ENCODE results near the gene CD99L2.
A peak's percentile ranks its signal among the peaks of the same experiment; 100 is the strongest.

Gene CD99L2

DNA sequence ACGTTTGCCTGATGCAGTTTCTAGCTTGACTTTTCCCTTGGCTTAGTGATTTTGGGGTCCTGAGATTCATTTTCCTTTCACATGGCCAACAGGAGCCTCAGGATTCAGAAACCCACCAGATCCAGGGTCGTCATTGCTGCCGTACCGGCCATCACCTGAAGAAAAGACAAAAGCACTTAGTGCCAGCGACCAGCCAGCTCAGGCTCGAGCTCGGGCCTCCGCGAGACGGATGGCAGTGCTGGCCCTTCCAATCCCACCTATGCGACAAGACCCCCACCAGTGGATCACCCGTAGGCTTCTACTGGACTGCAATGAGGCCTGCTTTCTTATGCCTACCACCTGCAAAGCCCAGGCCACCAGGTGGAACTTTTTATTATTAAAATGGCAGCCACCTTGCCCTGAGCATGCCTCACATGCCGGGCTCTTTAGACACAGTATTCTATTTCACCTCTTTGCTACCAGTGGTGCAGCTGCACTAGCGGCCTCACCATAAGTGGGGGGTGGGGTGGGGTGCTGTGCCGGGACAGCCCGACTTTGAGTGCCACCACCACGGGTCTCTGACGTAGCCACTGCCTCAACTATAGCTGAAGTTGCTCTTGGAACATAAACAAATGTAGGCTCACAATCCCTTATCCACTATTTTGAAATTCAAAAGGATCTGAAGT is 121.0 kb downstream of the CD99L2 start:
- DNase-seq: no peak

DNA sequence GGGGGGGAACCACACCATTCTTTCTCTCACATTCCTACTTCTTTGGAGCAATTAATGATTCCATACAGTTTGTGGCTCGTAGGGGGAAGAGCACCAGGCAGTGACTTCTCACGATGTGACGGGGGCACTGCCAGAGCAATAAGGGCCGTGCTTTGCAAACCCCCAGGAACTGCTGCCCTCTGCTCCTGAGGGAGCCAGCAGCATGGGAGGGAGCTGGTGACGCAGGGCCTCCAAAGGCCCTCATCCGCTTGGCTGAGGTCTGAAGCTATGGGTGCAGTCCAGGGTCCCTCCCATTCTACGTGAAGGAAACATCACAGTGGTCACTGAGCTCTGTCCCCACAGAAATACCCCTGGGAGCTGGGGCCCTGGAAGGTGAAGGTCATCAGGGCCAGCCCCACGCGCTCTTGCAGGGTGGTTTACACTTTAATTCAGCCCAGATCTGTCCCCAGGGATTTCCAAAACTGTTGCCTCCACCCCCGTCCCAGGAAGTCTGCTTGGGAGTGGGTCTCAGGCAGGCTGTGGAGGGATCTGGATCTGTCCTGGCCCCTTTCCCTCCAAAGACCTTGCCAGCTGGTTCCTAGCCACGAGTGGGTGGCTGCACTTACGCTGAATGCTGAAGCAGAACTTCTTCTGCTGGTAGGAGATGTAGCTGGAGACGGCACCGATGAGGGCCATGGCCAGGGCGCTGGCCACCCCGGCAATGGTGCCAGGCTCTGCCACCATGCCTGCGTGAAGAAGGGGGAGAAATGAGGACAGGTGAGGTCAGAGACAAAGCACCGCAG is 122.7 kb downstream of the CD99L2 start:
- DNase-seq: no peak

GRCh38 chrX:150774798-150775568 is 123.5 kb downstream of the CD99L2 start:
- no peak for DNase-seq

- no peak for DNase-seq
Observed at GRCh38 chrX:150773634-150774033, 124.8 kb downstream of the CD99L2 start.

GRCh38 chrX:150773117-150773516 is 125.4 kb downstream of the CD99L2 start:
- no peak for DNase-seq

DNA sequence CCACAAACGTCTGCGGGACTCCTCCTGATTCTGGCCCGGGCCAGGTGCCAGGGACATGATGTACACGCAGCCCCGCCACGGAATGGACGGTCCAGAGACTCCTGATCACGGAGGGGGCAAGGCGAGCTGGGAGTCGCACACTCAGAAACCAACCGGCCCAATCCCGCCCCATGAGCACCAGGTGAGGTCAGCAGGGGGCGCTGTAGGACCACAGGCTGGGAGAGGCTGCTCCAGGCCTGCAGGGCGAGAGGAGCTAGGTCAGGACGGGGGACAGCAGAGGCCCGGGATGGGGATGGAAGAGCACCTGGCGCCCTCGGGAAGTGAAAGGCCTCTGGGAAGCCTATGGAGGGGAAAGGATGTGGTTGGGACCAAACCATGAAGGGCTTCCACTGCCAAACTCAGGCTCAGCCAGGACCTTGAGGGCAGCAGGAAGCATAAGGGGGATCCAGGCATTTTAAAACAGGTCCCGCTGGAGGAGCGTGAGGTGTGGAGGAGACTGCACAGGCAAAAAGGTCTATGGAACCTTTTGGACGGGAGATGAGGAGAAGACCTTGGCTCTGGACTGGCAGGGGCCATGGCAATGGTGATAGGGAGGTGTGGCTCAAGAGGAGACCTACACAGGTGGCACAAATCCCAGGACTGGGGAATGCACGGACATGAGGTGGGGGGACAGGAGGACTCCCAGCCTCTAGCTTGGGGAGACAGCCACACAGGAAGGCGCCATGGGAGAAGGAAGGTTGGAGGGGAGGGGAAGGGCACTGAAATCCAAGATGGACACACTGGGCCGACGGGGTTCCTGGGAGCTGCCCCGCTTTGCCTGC is 126.1 kb downstream of the CD99L2 start:
- DNase-seq: peak; percentile 81

- DNase-seq: no peak
Observed at GRCh38 chrX:150771116-150771515, 127.4 kb downstream of the CD99L2 start.

DNA sequence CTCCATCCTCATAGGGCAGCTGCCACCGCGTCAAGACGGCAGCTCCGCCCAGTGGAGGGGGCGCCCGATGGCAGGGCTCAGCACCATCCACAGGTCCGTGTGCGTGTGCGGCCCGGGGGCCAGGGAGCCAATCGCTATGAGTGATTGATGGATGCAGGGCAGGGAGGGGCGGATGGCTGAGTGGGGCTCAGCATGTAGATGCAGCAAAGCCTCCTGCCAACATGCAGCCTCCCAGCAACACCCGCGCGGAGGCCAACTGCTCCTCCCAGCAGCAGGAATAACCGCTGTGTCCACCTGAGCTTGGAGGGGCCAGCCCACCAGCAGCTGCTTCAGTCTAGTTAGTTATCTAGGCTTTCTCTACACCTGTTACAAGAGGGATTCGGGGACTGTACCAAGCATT is 127.8 kb downstream of the CD99L2 start:
- DNase-seq: no peak

DNA sequence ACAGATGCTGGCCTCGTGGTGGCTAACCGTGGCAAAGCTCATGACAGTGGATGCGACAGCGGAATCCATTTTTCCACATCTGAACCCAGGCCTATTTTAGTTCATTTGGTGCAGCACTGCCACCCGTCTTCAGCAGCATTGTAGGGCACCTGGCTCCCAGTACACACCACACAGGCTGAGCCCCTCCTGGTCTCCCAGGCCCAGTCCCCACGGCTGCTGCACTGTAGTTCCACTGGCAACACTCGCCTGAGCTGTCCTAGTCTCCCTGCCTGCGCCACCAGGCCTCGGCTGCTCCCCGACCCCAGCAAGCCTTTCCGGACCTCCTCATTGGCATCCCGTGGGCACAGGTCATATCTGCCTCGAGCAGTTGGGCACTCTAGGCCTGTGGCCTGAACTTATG is 129.1 kb downstream of the CD99L2 start:
- DNase-seq: no peak

DNA sequence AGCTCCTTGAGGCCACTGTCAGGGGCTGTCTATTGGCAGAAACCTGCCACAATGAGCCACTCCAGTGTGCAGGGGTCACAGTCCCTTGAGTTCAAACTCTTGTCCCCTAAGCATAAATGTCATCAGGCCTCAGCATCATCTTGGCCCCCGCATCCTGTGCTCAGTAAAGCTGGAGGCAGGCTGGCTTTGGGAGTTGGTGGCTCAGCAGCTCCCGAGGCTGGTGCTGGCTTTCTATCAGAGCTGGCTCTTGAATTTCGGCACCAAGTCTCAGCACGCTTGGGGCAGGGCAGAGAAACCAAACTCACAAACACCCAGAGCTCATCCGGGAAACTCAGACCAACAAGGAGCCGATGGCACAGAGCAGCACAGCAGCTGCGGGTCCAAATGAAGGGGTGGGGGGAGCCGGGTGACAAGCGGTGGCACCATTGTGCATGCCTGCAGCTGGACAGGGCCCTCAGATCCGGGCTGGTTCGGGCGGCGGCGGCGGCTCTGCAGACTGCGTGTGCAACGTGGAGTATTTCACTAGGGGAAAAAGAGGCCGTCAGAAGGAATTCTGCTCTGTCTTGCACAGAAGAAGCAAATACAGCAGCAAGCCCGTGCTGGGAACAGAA is 129.8 kb downstream of the CD99L2 start:
- DNase-seq: no peak

DNA sequence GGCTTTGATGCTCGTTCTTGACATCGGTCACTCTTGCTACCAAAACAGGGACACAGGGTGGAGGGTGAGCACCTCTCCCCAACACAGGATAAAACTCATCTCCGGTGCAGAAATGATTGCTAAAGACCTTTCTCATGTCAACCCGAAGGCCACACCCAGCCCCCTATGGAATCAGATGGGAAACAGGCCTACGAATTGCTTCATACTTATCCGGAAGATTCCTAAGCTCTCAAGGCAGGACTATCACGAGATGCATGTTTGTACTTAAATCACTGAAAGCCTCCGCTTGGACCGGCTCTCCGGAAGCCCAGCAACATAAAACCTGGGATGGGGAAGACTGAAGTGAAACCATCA is 130.4 kb downstream of the CD99L2 start:
- DNase-seq: no peak

DNA sequence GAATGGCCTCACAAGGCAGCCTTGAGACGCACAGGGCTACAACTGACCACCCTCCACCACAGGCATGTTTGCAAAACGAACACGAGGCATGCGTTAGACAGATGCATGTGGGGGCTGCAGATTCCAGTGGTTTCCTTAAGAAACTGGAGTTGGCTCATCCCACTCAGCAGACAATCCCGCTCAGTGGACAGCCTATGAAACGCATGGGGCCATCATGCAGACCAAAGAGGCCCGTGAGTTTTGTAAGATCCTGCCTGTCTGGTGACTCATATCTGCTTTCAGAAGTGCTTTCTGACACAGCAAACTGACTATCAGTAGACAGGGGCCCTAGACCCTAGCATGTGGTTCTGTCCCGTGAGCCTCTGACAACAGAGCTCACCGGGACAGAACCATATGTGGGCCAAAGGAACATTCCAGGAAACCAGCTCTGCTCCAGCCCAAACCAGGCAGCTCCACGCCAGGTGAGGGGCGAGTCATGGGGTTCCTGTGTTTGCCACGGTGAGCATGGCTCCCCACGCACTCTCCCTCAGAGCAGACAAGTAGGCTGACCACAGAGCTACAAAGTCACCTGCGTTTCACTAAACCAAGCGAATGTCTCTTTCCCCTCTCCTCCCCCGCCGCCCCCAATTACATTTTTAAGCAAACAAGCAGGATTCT is 130.9 kb downstream of the CD99L2 start:
- DNase-seq: no peak

DNA sequence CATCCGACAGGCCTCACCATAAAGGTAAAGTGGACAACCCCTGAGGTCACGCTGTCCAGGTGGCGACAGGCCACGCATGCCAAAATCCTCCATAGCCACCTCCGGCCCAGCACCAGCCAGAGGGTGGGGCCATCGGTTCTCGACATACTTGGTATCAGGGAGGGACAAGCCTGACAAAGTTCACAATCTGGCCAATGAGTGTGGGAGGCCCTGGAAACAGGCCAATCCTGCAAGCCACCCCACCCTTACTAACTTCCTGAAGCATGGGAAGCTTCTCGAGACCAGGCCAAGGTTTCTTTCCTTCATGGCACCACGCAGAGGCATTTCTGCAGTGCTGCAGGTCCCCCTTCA is 131.4 kb downstream of the CD99L2 start:
- DNase-seq: no peak

DNA sequence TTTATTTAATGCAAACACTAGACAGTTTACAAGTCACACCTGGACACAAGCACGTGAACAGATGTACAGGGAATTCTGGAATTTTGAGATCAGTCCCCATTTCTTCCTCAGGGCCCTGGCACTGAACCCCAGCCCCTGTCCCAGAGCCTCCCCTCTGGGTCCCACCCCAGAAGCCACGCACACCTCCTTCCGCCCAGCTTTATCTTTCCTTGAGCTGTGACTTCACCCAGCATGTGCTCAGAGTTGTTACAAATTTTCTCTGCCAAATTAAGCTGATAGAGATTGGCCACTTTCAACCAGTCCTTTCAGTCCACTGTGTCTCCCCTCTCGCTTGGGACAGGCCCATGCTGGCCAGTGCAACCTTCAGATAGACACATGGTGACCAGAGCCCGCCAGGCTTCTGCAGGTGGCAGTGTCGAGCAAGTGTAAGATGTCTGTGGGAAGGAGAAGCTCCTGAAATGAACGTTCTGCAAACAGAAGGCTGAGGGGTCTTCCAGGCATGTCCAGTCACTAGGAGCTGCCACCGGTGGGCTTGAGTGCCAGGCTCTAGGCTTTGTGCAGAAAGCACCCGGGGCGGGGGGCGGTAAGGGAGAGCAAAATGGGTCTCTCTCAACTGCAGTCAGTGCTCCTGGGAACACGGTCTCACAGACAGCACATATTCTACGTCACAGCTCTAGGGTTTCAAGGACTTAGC is 132.0 kb downstream of the CD99L2 start:
- no peak for DNase-seq

GRCh38 chrX:150765782-150766350 is 132.6 kb downstream of the CD99L2 start:
- DNase-seq: no peak

GRCh38 chrX:150765237-150765636 is 133.2 kb downstream of the CD99L2 start:
- no peak for DNase-seq

GRCh38 chrX:150763810-150764209 is 134.7 kb downstream of the CD99L2 start:
- no peak for DNase-seq

- DNase-seq: no peak
Observed at GRCh38 chrX:150763303-150763797, 135.1 kb downstream of the CD99L2 start.

DNA sequence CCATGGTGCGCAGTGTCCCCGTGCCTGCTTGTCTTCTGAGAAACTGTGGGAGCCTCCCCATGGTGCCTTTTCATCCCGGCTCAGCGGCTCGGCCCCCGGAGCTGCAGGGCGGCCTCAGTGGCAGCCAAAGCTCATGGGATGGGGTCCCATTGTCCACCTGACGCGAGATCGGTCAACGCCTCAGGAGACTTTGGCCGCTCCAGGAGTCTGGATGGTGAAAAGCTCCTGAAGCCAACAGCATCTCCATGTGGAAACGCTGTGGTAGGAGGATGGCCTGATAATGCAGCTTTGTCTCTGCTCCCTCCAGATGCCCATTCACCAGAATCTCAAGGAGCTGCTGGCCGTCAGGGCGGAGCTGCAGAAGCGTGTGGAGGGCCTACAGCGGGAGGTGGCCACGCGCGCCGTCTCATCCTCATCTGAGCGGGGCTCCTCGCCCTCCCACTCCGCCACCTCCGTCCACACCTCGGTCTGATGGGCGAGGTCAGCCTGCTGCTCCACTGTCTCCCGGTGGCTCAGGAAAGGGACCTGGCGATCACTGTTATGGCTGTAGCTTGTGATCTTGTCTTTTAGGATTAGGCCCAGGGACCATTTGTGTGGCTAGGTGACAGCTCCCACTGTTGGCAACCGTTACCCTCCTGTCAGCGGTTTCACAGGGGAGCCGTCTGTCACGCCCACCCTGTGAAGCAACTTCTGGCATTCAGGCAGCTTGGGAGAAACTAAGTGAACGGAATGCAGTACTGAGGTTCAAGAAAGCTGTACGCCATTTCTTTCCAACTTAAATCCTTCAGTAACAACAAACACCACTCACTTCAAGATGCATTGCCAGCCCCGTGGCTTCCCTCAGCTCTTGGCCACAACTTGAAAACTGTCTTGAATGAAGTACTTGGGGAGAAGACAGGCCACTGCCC is 136.0 kb downstream of the CD99L2 start:
- DNase-seq: no peak

DNA sequence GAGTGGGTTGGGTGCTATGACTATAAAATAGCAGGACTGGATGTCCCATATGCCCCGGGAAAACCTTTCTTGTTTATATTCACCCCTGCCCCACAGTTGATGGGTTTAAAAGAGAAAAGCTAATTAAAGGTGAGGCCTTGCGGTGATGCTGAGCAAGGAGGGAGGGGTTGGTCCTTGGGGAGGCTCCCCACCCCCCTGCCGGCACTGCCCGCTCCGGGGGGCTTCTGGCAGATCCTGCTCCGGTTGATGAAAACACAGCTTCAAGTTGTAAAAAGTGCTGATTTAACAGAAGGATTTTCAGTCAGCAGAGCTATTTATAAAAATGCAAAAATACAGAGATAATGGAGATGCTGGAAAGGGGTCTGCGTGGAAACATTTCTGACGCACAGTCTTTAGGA is 136.7 kb downstream of the CD99L2 start:
- no peak for DNase-seq
